ENCODE data around the gene DCAF4.
"Not testable (repeated sequence)": the region's sequence is repeated elsewhere in the genome, so short reads cannot be mapped to it uniquely, and the experiment has no call there.

DCAF4 gene

DNA sequence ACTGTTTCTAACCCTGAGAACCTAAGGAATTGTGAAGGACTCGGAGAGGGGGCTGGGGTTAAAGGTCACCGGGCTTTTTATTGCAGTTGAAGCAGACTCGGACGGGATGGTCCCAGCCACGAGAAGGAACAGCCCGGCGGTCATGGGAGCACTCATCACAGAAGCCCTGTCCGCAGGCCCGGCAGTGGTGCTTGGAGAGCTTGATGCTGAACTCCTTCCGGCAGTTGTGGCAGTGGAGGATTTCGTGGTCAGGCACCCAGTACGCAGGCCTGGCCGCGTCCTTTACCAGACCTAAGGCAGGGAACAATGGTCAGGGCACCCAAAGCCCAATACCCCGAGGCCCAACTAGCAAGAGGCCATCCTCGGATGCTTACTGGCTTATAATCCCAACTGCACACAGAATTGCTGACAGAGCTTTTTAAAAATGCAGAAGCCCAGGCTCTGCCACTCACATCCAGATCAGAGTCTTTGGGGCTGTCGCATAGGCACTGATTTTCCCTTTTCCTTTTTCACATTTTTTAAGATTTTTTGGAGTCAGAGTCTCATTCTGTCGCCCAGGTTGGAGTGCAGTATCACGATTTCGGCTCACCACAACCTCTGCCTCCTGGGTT, 44.7 kb downstream of the DCAF4 start:
- DNase-seq (ENCODE audit: low read depth in 2 of 2): no peak

DNA sequence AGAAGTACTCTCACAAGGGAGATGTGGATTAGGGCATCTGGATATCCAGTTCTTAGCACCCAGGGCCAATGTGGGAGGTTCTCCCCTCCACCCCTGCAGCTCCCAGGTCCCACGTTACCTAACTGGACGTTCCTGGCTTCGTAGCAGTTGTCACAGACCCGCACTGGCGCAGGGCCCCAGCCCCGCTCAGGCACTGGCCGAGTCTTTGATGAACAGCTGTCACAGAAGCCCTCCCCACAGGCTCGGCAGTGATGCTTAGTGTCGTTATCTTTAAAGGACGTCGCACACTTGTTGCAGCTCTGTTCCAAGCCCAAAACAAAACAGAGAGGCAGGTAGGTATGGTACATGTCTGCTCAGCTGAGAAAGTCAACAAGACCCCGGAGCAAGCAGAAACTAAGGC, 48.4 kb downstream of the DCAF4 start:
- DNase-seq (ENCODE audit: low read depth in 2 of 2): no peak

DNA sequence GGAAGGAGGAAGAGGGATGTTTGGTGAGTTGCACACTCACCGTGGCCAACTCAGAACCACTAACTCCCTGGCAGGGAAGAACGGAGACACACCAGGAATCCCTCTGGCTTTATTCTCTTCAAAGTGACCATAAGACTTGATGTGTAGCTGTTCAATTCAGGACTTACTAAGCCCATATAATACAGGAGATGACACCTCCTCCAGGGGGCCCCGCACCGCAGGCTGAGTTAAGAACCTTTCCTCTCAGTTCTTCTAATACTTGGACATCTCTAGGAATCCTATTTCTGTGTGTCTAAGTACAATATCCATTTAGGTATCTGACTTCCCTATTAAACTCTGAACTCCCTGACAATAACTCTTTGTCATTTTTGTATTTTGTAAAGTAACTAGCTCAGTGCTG, 49.5 kb downstream of the DCAF4 start:
- DNase-seq (ENCODE audit: low read depth in 2 of 2): no peak

DNA sequence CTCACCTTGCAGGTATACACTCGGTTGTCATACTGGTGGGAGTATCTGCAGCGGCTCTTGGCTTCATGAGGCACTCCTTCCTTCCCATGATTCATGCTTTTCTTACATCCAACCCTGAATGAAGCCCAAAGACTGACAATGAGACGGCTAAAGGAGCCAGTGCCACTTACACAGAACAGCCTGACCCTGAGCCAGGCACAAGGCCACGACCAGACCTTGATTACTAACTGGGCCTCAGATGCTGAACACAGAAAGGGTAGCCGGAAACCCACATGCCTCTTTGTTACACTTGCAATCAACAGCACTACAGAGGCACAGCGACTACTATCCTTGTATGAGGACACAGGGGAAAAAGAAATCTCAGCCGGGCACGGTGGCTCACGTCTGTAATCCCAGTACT, 52.6 kb downstream of the DCAF4 start:
- no peak for DNase-seq (ENCODE audit: low read depth in 2 of 2)

DNA sequence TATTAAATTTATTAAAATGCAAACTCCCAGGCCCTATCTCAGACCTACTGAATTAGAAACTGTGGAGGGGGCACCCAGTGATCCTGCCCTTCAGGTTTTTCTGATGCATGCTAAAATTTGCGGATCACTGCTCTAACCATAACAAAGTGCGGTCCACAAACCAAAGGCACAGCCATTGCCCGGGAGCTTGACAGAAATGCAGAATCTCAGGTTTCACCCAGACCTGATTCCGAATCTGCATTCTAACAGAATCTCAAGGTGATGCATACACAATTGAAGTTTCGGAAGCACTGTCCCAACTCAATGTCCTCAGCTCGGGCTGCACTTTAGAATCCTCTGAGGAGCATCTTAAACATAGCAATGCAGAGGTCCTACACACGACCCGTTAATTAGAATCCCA, 54.6 kb downstream of the DCAF4 start:
- DNase-seq (ENCODE audit: low read depth in 2 of 2): no peak

DNA sequence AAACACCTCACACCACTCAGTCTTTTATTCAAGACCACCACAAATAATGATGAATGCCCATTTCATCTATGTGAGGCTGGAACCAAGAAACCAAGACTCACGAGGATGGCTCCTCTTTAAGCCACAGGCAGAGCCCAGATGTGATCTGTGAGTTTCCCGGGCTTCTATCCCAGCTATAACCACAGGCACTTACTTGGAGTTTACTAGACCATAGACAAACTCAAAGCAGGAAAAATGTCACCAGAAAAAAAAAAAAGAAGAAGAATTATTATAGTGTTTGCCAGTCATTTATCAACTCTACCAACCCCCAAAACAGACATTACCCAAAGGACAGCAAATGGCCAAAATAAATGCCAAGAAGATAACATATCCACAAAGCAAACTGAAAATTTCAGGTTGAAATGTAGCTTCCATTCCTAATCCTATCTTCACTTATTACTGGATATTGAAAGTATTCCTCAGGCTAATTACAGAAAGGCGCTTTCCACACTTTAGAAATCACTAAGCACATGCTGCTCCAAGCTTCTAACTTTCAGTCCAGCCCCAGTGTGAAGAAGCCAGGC, 56.0 kb downstream of the DCAF4 start:
- DNase-seq (ENCODE audit: low read depth in 2 of 2): no peak

DNA sequence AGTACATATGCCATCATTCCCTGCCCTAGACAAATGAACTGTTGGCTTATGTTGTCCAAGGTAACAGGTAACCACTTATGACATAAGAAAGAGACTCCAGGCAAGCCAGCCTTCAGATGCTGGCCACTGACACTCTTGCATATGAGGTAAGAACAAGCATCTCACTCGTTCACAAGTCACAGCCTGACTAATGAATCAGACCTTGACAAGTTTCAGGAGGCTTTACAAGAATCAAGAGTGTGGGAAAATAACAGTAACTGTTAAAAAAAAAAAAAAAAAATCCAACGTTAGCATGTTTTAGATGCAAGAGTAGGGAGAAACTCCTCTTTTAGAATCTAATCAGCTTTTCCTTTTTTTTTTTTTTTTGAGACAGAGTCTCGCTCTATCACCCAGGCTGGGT, 60.0 kb downstream of the DCAF4 start:
- no peak for DNase-seq (ENCODE audit: low read depth in 2 of 2)

DNA sequence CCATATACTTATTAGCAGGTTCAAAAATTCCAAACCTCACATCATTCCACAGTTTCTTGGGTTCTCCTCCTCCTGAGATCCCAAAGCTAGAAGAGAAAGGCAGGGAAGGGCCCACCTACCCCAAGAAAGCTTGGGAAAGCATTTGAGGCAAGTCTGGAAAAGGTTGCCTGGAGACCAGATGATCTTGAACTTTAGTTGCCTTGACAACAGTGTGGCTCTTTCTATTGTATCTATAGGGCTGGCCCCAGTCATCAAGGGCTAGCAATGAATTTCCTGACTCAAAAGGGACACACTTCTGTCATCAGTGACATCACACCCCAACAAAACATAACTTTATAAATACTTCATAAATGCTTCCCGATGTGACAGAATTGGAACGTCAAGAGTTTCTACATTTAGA, 60.6 kb downstream of the DCAF4 start:
- no peak for DNase-seq (ENCODE audit: low read depth in 2 of 2)

DNA sequence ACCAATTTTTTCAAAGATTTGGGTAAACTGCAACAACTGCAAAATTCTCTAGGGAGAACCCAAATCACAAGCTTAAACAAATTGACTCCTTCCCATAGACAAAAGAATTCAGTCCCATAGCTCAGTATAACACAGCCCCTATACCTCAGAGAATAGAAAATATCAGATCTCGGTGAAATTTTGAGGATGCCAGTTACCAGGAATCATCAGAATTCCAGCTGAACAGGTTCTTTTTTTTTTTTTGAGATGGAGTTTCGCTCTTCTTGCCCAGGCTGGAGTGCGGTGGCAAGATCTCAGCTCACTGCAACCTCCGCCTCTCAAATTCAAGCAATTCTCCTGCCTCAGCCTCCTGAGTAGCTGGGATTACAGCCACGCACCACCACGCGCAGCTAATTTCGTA, 63.9 kb downstream of the DCAF4 start:
- DNase-seq (ENCODE audit: low read depth in 2 of 2): no peak

DNA sequence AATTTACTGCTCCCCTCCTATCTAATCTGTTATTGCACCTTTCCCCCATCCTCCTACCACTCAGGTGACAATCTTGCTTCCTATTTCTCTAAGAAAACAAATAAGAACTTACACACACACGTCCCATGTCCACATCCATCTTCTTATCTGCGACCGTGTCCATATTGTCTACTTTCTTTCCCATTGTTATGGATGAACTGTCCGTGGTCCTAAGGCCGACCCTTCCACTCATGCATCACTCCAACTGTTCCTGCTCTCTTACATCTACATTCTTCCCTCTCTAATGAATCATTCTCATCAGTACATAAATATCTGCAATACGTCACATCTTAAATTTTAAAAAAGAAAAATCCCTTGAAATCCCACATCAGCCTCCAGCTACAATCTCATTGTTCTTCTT, 70.7 kb downstream of the DCAF4 start:
- DNase-seq (ENCODE audit: low read depth in 2 of 2): no peak

DNA sequence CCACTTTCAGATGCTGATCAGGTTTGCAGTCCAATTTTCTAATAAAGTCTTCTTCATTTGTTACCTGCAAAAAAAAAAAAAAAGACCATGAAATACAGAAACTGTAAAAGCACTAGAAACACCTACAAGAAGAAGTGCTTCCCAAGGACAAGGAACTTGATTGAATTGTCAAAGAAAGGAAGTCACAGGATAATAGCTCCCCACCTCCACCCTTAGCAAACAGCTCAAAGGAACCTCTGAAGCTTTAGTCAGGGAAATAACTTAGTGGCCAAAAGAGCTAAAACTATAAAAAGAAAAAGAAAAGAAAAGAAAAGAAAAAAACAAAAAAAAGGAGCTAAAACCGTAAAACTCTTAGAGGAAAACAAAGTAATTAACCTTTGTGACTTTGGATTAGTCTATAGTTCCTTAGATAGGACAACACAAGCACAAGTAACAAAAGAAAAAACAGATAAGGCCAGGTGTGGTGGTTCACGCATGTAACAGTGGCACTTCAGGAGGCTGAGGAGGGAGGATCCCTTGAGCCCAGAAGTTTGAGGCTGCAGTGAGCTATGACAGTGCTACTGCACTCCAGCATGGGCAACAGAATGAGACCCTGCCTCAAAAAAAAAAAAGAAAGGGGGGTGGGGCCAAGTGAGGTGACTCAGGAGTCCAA, 72.1 kb downstream of the DCAF4 start:
- DNase-seq (ENCODE audit: low read depth in 2 of 2): no peak

DNA sequence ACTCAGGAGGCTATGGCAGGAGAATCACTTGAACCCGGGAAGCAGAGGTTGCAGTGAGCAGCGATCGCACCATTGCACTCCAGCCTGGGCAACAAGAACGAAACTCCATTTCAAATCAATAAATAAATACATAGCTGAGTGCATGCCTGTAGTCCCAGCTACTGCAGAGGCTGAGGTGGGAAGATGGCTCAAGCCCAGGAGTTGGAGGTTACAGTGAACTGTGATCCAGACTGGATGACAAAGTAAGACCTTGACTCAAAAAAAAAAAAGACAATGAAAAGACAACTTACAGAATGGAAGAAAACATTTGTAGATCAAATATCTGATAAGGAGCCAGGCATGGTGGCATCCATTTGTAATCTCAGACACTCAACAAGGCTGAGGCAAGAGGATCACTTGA, 73.1 kb downstream of the DCAF4 start:
- DNase-seq (ENCODE audit: low read depth in 2 of 2): no peak

DNA sequence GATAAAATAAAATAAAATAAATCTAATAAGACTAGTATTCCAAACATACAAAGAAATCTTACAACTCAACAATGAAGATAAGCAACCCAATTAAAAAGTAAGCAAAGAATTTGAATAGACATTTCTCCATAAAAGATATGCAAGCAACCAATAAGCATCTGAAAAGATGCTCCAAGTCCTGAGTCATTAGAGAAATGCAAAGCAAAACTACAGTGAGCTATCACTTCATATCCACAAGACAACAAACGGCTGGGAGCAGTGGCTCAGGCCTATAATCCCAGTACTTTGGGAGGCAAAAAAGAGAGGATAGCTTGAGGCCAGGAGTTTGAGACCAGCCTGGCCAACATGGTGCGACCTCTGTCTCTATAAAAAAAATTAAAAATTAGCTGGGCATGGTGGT, 73.8 kb downstream of the DCAF4 start:
- DNase-seq (ENCODE audit: low read depth in 2 of 2): no peak

DNA sequence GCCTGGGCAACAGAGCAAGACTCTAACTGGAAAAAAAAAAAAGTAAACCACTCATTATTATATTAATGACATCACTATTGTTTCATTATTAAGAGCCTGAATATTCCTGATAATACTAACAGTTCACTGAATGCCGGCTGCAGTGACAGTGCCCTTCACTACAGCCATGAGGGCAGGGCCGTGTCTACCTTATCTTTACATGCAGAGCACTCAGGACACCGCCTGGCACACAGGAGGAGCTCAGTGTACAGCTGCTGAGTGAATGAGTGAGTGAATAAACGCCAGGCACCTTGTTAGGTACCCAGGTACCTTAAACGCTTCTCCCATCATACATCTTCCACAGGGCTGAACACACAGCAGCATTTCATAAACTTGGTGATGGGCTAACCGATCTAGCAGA, 77.4 kb downstream of the DCAF4 start:
- no peak for DNase-seq (ENCODE audit: low read depth in 2 of 2)

DNA sequence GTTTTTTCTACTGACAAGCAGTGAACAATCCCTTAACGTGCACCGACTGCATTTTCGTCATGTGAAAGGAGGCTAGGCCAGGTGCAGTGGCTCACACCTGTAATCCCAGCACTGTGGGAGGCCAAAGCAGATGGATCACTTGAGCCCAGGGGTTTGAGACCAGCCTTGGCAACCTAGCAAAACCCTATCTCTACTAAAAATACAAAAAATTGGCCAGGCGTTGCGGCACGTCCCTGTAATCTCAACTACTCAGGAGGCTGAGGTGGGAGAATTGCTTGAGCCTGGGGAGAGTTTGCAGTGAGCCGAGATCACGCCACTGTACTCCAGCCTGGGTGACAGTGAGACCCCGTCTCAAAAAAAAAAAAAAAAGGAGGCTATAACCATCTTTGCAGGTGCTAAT, 78.4 kb downstream of the DCAF4 start:
- DNase-seq (ENCODE audit: low read depth in 2 of 2): not testable (repeated sequence)

DNA sequence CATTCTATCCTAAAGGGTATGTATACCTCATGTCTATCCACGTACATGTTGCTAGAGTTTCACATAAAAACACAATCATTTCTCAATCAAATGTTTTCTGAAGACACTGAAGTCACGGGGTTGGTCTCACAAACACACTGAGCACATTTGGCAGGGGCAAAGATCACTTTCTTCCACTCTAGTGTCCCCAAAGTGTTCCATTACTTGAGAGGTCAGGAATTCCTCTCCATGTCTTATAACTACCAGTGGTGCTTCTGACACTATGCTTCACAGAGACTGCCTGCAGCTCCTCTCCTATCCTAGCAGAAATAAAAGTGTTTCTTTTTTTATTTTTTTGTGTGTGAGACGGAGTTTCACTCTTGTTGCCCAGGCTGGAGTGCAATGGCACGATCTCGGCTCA, 81.6 kb downstream of the DCAF4 start:
- no peak for DNase-seq (ENCODE audit: low read depth in 2 of 2)

DNA sequence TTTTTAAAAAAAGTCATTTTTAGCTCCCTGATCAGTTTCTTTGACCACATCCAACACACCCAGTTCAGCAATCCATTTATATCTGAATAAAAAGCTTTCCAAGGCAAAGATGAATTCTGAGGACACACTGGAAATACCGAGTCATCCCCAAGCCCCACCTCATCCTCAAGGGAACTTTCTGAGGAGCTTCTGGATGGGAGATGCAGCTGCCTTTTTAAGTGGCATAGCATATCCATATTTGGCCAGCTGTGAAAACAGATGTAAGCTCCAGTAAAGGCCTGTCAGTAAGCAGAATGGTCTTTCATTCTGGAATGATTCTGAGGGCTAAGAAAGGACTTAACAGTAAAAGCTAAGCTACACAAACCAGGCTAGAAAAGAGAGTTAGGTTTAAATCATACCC, 82.2 kb downstream of the DCAF4 start:
- DNase-seq (ENCODE audit: low read depth in 2 of 2): no peak
